Measurements from ENCODE around the gene SPATA2L. TPM values are rescaled to one million over a fixed set of nuclear protein-coding genes. Genes with fewer than 3 reads are reported as not detected.

Gene SPATA2L
- total RNA-seq, 2 donors from 2014 or later, result 17.8 to 18.4 TPM

DNA sequence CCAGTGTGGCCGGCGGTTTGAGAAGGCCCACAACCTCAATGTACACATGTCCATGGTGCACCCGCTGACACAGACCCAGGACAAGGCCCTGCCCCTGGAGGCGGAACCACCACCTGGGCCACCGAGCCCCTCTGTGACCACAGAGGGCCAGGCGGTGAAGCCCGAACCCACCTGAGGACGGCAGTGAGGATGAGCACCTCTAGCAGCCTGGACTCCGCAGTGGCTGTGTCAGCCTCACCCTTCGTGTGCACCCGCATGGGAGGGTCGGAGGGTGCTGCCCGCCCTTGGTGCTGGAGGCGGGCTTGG, 36.5 kb upstream of the SPATA2L start:
- no peak overlapping the region for H3K27ac ChIP-seq
- peaks cover 34% of the 10 kb centered on the region for H3K36me3 ChIP-seq
- H3K9me3 ChIP-seq, result no peaks in the 10 kb centered on the region
- no peaks in the 10 kb centered on the region for H3K4me1 ChIP-seq
- H3K9ac ChIP-seq (ENCODE audit: low read depth in 2 of 2, low read length in 2 of 2), result no peak overlapping the region
- H3K27me3 ChIP-seq, result no peaks in the 10 kb centered on the region
- H3K4me3 ChIP-seq, result no peak overlapping the region
- TF ChIP-seq, protein P1, sequence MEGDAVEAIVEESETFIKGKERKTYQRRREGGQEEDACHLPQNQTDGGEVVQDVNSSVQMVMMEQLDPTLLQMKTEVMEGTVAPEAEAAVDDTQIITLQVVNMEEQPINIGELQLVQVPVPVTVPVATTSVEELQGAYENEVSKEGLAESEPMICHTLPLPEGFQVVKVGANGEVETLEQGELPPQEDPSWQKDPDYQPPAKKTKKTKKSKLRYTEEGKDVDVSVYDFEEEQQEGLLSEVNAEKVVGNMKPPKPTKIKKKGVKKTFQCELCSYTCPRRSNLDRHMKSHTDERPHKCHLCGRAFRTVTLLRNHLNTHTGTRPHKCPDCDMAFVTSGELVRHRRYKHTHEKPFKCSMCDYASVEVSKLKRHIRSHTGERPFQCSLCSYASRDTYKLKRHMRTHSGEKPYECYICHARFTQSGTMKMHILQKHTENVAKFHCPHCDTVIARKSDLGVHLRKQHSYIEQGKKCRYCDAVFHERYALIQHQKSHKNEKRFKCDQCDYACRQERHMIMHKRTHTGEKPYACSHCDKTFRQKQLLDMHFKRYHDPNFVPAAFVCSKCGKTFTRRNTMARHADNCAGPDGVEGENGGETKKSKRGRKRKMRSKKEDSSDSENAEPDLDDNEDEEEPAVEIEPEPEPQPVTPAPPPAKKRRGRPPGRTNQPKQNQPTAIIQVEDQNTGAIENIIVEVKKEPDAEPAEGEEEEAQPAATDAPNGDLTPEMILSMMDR (IDR thresholded peaks at IDR 0.05), result no peak
- intact Hi-C loops (cut with DNase I), result no loop called here
- DNase-seq, result no peak

DNA sequence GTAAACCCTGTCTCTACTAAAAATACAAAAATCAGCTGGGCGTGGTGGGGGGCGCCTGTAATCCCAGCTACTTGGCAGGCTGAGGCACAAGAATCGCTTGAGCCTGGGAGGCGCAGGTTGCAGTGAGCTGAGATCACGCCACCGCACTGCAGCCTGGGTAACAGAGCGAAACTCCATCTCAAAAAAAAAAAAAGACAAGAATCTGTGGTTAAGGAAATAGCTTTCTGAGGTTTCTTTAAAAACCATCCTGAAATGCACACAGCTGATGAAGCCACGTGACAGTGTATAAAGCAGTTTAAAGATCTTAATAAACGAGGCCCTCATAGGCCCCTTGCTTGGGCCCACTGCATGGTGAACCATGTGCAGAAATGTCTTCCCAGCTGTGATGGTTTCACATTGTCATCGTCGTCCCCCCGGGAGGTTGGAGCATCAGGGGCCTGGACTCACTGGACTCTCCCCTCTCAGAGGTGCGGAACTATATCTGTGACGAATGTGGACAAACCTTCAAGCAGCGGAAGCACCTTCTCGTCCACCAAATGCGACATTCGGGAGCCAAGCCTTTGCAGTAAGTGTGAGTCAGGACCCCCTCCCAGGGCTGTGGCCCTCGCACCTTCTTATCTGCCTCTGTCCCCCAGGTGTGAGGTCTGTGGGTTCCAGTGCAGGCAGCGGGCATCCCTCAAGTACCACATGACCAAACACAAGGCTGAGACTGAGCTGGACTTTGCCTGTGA, 36.0 kb upstream of the SPATA2L start:
- H3K9me3 ChIP-seq, result no peaks in the 10 kb centered on the region
- H3K4me1 ChIP-seq, result no peaks in the 10 kb centered on the region
- H3K27me3 ChIP-seq, result no peaks in the 10 kb centered on the region
- H3K36me3 ChIP-seq, result peaks cover 35% of the 10 kb centered on the region
- no peak overlapping the region for H3K4me3 ChIP-seq
- intact Hi-C loops (cut with DNase I), result no loop called here
- no peak overlapping the region for H3K9ac ChIP-seq (ENCODE audit: low read depth in 2 of 2, low read length in 2 of 2)
- H3K27ac ChIP-seq, result no peak overlapping the region
- TF ChIP-seq, protein P1 (IDR thresholded peaks at IDR 0.05), result no peak
- no peak for DNase-seq

DNA sequence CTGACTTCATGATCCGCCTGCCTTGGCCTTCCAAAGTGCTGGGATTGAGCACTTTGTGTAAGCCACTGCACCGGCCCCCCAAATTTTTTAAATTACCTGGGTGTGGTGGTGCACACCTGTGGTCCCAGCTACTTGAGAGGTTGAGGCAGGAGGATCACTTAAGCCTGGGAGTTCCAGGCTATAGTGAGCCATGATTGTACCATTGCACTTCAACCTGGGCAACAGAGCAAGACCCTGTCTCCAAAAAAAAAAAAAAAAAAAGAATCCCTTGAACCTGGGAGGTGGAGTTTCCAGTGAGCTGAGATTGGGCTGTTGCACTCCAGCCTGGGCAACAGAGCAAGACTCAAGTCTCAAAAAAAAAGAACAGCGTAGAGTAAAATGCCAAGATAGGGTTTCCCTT, 35.0 kb upstream of the SPATA2L start:
- TF ChIP-seq, protein P1 (IDR thresholded peaks at IDR 0.05), result no peak
- peaks cover 42% of the 10 kb centered on the region for H3K36me3 ChIP-seq

DNA sequence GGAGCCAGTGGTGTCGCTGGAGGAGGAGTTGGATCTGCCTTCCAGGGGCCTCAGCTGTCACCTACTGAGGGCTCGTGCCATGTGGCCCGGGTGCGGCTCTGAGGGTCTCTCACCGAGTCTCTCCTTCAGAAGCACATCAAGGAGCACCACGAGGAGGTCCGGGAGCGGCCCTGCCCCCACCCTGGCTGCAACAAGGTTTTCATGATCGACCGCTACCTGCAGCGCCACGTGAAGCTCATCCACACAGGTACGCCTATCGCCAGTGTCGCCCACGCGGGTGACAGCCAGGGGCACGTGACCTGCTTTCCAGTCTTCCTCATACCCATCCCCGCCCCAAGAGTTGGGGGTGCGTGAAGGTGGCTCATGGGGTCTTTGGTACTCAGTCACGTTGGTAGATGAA, 32.3 kb upstream of the SPATA2L start:
- H3K4me1 ChIP-seq, result no peaks in the 10 kb centered on the region
- no peaks in the 10 kb centered on the region for H3K9me3 ChIP-seq
- H3K36me3 ChIP-seq, result peaks cover 52% of the 10 kb centered on the region
- H3K9ac ChIP-seq (ENCODE audit: low read depth in 2 of 2, low read length in 2 of 2), result no peak overlapping the region
- H3K27ac ChIP-seq, result no peak overlapping the region
- intact Hi-C loops (cut with DNase I), result no loop called here
- TF ChIP-seq, protein P1 (IDR thresholded peaks at IDR 0.05), result no peak
- no peak overlapping the region for H3K4me3 ChIP-seq
- DNase-seq, result no peak
- no peaks in the 10 kb centered on the region for H3K27me3 ChIP-seq

More for the DNA sequence above, 35.0 kb upstream of the SPATA2L start:
- Histone ChIP-seq H3K9me3 (no peaks in the 10 kb centered on the region), H3K9ac (ENCODE audit: low read depth in 2 of 2, low read length in 2 of 2) (no peak overlapping the region), H3K27me3 (no peaks in the 10 kb centered on the region), H3K4me1 (no peaks in the 10 kb centered on the region), H3K27ac (no peak overlapping the region), H3K4me3 (no peak overlapping the region)
- intact Hi-C loops (cut with DNase I), result no loop called here
- DNase-seq, result no peak

DNA sequence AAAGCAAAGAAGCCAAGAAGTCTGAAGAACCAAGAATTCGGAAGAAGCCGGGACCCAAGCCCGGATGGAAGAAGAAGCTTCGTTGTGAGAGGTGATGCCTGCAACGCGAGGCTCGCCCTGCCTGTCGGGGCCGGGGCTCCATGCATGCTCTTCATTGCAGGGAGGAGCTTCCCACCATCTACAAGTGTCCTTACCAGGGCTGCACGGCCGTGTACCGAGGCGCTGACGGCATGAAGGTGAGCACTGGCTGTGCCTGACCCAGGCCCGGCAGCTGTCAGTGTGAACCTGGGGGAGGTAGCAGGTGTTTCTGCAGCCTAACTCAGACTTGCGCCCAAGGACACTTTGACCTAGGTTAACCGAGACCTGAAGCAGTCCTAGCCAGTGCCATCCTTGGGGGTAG, 31.8 kb upstream of the SPATA2L start:
- Histone ChIP-seq H3K27me3 (no peaks in the 10 kb centered on the region), H3K9ac (ENCODE audit: low read depth in 2 of 2, low read length in 2 of 2) (no peak overlapping the region)
- TF ChIP-seq, protein P1 (IDR thresholded peaks at IDR 0.05), result no peak

More for the DNA sequence above, 31.8 kb upstream of the SPATA2L start:
- intact Hi-C loops (cut with DNase I), result no loop called here
- H3K4me3 ChIP-seq, result no peak overlapping the region
- peaks cover 48% of the 10 kb centered on the region for H3K36me3 ChIP-seq
- H3K9me3 ChIP-seq, result no peaks in the 10 kb centered on the region
- no peak for DNase-seq
- no peaks in the 10 kb centered on the region for H3K4me1 ChIP-seq
- no peak overlapping the region for H3K27ac ChIP-seq
